Measurements from ENCODE around the gene NAALAD2. TPM values are rescaled to one million over a fixed set of nuclear protein-coding genes. Genes with fewer than 3 reads are reported as not detected.
"Not testable (repeated sequence)": the region's sequence is repeated elsewhere in the genome, so short reads cannot be mapped to it uniquely, and the experiment has no call there.

The NAALAD2 gene
- total RNA-seq, 1 donor from 2014 or later = not detected

DNA sequence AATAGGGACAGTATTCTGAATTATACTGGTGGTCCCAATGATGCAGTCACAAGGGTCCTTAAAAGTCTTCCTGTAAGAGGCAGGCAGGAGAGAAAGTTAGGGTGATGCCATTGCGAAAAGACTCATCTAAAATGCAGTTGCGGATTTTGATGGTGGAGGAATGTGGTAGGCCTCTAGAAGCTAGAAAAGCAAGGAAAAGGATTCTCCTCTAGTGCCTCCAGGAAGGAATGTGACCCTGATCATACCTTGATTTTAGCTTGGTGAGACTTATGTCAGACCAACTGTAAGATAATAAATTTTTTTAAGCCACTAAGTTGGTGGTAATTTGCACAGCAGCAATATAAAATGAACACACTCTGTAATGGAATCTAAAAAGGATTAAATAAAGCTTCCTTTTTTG is 54.5 kb downstream of the NAALAD2 start:
- intact Hi-C loops (cut with micrococcal nuclease) = no loop called here

DNA sequence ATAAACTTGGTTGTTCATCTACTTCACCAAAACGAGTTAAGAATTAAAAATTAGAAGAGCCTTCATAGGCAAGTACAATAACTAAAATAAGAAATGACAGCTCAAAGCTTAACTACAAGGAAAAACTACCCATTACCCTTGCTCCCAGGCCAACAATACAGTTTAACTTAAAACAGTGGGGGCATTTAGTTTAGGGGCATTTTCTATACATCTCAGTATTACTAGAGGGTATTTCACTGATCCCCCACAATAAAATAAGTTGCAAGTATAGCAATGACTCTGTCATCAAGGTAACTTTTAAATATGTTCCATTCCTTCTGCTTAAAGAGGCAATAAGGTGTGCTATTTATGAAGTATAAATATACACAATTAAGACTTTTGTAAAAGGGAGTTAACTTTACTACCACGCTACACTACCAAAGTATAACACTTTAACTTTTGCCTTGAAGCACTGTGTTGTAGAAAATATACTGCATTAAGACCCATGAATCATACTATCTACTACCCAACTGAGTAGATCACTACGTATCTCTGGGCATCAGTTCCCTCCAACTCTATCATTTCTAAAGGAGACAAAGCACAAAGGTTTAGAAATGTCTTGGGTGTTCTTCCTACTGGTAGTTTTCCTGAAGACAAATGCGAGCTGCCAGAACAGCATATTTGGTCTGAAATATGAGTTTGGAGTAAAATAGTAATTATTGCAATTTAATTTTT is 58.6 kb downstream of the NAALAD2 start:
- intact Hi-C loops (cut with micrococcal nuclease) = no loop called here

DNA sequence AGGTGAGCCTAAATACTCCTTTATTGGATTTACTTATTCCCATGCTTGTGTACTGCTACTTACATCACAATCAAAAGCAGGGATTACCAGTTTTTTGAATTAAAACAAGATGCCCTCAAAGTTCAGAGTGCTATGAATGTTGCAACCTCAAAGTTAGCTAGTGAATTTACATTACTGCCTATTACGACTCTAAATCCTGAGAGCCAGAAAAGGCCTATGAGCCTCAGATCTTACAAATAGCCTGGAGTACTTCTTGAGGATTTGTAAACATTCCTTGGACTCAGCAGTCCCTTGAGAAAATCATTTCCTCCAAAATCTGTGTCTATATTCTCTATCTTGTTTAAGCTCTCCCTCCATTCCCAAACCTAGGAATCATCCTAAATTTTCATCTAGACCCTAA is 62.9 kb downstream of the NAALAD2 start:
- intact Hi-C loops (cut with micrococcal nuclease) = no loop called here

DNA sequence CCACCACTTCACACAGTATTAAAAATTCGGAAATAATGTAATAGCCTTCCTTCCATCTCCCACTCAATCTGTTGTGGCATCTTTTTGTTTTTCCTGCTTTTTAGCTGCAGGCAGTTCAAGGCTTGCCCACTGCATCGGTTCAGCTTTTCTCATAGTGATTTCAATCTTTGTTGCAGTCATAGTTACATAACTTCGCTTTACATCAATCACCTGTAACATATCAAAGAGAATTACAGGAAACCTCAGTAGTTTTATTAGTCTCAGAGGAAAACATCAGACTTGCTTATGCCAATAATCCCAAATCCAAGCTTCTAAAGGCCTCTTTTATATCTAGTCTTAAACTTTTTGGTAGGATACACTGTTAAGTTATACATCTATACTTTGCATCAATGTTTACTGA is 67.9 kb downstream of the NAALAD2 start:
- intact Hi-C loops (cut with micrococcal nuclease) = no loop called here

DNA sequence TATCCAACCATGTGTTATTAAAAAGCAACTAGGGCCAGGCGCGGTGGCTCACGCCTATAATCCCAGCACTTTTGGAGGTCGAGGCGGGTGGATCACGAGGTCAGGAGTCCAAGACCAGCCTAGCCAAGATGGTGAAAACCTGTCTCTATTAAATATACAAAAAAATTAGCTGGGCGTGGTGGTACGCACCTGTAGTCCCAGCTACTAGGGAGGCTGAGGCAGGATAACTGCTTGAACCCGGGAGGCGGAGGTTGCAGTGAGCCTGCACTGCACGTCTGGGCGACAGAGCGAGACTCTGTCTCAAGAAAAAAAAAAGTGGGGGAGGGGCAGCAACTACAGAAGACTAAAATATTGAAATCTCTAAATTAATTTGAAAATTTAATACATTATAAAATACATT is 69.9 kb downstream of the NAALAD2 start:
- intact Hi-C loops (cut with micrococcal nuclease) = no loop called here

DNA sequence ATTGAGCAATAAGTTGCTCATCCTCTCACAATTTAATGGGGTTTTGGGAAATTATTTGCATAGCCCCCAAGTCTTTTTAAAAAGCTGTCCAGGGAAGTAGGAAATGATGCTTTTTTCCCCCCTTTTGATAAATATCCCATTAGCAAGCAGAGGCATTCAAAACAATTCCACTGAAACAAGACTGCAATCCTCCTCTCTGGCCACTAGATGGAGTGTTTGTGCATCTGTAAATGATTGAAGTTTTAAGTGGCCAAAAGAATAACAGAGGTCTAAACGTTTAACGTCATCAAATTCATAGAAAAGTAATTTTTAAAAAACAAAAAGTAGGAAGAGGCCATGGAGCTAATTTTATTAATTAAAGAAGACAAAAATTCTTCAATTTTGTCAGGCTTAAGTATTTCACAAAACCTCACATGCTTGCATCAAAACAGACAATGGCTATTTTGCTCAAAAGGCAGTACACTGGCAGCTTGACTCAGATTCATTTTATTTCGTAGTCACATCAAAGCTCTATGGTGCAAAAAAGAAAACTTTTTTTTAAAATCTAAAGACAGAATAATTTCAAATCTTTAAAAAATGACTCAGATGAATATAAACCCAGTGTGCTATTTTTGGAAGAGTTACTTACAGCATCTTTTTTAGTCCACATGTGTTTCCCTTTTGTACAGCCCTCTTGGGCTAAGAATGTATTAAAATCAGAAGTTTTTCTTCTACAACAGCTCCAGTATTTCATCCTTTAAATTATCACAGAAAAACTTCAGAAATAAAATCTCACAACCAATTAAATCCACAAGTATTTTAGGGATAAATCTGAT is 70.6 kb downstream of the NAALAD2 start:
- intact Hi-C loops (cut with micrococcal nuclease) = loop anchor here (1.0 kb wide), 1 partner anchor 254 kb away; no protein-coding TSS in a partner anchor

DNA sequence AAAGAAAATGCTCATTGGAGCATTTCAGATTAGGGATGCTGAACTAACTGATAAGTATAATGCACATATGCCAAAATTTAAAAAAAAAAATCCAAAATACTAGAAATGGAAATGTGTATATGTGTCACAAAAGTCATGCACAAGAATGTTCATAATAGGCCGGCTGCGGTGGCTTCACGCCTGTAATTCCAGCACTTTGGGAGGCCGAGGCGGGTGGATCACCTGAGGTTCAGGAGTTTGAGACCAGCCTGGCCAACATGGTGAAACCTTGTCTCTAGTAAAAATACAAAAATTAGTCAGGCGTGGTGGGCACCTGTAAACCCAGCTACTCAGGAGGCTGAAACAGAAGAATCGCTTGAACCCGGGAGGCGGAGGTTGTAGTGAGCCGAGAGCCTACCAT is 73.5 kb downstream of the NAALAD2 start:
- intact Hi-C loops (cut with micrococcal nuclease) = not testable (repeated sequence)

DNA sequence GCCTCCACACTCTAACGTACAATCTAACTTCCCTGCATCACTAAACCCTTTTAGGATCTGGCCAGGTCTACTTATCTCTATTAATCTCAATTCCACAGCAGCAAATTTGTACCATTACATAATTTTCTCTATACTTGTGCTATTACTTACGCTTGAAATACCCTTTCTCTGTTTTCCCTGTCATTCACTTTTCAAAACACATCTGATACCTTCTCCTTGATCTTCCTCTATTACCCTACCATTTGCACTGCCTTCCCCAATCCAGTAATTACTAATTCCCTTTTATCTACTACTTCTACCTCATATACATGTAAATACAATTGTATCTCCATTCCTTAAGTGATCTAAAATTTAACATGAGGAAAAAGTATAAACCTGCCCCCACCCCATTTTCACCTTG is 74.4 kb downstream of the NAALAD2 start:
- intact Hi-C loops (cut with micrococcal nuclease) = no loop called here

DNA sequence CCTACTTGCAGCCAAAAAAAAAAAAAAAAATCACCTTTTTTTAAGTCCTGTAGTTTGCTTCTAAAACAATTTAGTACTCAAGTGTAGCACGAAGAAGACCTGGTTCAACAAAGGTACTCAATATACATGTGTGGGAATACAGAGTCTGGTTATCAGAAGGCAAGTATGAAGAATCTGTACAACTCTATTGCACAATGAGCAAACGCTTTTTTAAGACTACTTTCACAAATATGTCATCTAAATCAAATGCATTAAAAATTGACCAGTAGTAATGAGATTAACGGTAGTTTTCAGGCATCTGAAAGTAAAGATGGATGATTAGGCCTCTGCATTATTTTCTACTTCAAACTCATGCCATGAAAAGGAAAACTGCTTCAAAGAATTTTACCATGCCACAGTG is 78.9 kb downstream of the NAALAD2 start:
- intact Hi-C loops (cut with micrococcal nuclease) = no loop called here

DNA sequence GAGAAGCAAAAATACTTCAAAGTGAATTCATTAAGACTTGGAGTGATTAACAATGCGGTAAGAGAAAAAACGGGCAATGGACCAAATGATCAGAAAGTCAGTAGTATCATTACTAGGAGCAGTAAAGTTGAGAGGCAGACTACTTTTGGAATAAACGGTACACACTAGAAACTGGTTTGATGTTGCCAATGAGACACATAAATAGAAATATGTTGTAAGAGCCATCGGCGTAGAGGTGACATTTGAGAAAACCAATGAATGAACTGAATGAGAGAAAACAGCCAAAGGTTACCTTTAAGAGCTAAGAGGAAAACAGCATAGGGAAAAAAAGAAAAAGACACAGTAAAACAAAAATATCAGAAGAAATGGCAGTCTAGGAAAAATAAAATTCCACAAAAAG is 82.1 kb downstream of the NAALAD2 start:
- intact Hi-C loops (cut with micrococcal nuclease) = no loop called here

DNA sequence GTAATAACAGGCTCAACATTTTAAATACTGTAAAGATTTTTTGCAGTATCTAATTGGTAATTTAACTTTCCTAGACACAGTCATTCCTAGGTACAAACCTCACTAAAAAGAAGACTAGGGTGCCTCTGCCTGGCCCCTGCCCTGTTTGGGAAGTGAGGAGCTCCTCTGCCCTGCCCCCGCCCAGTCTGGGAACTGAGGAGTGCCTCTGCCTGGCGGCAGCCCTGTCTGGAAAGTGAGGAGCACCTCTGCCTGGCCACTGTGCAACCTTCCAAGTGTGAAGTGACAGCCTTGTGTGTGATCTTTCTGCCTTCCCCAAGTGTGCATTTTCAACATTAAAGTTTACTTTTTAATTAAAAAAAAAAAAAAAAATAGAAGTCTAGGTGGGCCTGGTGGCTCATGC is 84.1 kb downstream of the NAALAD2 start:
- intact Hi-C loops (cut with micrococcal nuclease) = no loop called here

DNA sequence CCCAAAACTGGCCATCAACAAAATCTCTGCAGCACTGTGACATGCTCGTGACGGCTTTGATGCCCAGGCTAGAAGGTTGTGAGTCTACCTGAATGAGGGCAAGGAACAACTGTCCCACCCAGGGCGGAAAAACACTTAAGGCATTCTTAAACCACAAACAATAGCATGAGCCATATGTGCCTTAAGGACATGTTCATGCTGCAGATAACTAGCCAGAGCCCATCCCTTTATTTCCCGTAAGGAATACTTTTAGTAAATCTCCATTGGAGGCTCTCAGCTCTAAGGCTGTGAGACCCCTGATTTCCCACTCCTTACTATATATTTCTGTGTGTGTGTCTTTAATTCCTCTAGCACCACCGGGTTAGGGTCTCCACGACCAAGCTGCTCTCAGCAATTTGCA is 85.0 kb downstream of the NAALAD2 start:
- intact Hi-C loops (cut with micrococcal nuclease) = no loop called here

DNA sequence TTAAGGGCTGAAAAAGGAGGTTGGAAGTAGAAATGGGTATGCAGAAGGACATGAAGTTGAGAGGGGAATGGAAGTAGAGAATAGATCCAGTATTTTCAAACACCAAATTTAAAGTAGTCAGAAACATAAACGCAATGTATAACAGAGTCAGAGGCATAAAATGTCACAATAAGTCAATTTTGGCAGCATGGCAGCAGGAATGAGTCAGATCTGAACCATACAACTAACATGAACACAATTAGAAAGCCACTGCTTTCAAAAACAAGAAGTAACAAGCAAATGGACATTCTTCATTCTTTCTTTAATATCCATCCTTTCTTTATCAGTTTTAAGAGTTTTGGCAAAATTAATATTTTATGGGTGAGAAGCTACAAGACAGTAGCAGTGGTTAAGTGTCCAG is 85.9 kb downstream of the NAALAD2 start:
- intact Hi-C loops (cut with micrococcal nuclease) = no loop called here

DNA sequence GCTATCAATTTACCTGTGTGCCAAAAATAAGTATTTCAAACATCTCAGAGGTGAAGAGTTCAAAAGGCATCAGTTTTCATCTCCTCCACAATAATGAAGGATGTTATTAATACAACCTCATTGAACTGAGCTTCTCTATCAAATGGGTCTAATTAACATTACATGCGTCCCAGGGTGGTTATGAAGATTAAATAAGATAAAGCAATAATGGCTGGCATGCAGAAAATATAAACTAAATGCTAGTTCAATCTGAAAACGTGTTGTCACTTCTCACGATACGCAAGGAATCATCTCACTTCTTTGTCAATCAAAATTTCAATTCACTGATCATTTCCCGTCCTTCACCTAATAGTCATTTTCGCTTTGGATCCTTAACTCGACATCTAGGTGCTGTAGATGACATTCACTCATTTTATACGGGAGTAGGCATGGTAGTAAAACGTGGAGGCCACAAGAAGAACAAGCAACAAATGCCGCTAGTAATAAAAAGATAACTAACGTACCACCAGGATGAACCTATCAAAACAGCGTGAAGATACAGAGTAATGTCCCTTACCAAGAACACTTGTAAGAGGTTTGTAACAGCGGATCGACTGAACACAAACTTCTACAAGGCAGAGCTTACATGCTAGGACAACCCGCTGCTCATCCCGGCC is 87.5 kb downstream of the NAALAD2 start:
- intact Hi-C loops (cut with micrococcal nuclease) = no loop called here

DNA sequence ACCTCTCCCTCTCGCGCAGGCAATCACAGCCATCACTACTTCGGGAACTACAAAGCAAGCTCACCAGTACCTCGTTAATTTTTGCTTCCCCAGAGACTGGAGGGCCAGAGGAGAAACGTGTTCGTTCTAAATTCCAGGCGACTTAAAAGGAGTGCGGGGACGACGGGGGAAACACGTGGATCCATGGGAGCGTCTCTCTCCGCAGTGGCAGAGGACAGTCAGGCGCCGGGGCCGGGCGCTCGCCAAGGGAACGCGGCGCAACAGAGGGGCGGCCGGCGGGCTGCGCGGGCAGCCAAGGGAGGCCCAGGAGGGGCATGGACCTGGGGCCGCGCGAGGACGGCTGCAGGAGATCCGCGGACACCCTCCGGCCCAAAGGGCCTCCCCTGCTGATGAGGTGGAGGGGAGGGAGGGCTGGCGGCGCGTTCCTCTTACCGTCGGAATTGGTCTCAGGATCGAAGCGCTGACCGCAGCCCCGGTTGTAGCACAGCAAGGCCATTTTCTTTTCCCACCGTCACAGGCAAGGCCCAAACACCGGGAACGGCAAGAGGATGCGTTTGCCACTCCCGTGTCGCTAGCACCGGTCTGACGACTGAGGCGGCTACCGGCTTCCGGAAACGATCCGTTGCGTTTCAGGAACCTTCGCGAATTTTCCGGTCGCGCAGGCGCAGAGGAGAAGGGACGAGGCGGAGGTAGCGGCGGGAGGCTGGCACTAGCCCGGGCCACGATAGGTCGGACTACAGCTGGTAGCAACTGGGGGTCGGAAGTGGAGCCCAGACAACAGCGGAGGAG is 88.2 kb downstream of the NAALAD2 start, which contains the start of gene CHORDC1:
TSS of gene CHORDC1 (minus strand) at position 591 of the 789 bp plus-strand sequence. CDS start at position 496, 95 bp downstream.
- intact Hi-C loops (cut with micrococcal nuclease) = loop anchor here (1.0 kb wide), 1 partner anchor 16 kb away; no protein-coding TSS in a partner anchor

DNA sequence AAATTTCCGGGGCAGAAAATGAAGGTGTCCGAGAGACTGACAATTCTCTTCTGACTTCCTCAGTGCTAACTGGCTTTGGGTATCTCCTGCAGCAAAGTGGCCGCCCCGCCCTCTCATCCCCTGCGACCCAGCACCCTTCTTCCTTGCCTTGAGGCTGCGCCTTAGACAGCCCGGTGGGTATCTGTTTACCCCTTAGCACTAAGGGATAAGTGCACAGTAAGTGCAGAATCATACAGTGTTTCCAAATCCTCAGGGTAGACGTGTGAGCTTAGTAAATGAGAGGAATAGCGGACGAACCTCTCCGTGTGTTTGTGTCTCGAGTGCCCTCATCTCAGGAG is 88.8 kb downstream of the NAALAD2 start:
- intact Hi-C loops (cut with micrococcal nuclease) = loop anchor here (1.0 kb wide), 1 partner anchor 17 kb away; no protein-coding TSS in a partner anchor

DNA sequence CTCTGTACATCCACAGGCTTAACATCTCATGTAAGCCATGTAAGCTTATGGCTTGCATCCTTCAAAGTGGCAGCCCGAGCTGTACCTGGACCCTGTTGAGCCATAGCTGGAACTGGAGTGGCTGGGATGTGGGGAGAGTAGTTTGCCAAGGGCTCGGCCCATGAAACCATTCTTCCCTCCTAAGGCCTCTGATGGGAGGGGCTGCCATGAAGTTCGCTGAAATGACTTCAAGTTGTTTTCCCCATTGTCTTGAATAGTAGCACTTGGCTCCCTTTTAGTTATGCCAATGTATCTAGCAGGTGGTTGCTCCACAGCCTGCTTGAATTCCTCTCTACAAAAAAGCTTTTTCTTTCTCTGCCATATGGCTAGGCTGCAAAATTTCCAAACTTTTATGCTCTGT is 93.6 kb downstream of the NAALAD2 start:
- intact Hi-C loops (cut with micrococcal nuclease) = no loop called here

DNA sequence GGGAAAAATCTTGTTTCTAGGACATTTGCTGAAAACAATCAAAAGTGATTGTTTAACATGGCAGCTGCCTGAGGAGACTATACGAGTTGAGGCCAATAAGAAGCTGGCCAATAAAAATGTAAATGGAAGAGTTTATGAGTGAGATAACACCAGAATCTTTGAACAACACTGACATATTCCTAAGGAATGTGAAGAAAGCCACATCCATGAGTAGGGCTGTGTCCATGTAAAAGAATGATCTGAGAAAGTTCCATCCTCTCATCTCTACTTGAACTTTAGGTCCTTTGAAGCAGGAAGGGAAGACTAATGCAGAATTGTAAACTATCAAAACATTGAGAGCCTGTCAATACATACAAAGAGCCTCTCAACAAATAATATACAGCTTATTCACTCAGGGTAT is 95.3 kb downstream of the NAALAD2 start:
- intact Hi-C loops (cut with micrococcal nuclease) = no loop called here

DNA sequence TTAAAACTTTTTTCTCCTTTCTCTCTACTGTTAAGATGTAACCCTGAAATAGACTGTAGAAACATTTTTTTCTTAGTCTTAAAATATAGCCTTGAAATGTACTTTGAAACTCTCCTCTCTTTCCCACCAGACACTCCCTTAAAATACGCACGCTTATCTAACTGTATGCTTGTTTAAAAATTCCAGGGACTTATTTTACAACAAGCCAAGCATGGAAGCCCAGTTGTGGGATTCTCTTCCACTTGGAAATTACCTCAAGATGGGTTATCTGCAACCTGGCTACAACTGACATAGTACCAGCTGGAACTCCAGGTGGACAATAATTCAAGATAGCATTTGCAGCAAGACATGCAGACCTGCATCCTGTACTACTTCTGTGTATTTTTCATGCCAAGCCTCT is 100.5 kb downstream of the NAALAD2 start:
- intact Hi-C loops (cut with micrococcal nuclease) = no loop called here

DNA sequence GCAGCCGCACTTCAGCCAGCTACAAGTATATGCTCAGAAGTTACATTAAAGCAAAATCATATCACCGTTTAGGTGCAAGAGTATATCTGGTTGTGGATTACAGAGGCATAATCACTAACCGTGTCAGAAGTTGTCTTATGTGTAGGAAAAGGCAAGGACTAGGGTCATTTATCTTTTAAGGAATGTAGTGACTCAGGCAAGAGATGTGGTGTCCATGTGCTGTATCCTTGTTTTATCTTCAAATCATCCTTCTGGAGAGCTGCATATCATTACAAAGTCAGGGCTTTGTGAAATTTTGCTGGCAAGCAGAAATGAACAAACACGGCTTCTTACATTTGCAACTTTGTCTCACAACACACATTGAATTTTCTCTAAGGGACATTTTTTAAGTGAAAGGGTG is 101.1 kb downstream of the NAALAD2 start:
- intact Hi-C loops (cut with micrococcal nuclease) = no loop called here

DNA sequence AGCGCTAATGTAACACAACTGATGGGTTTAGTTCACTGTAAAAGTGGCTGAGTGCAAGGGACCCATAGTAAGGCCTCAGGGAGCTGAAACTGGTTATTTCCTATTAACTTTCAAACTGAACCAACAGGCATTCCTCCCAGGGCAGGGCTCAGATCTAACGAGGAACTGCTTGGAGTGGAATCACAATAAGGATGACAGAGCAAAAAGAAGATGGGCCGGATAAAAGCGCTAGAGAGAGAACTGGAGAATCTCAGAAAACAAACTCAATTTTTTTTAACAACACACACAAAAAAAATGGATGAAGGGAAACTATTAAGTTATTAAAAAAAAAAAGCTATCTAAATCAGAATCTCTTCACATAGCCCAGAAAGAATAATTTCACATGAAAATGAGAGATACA is 102.5 kb downstream of the NAALAD2 start:
- intact Hi-C loops (cut with micrococcal nuclease) = no loop called here

Measured in T-helper 2 cell treated with Interferon-gamma antibody and Interleukin-4, amounts not matched to agents 100 ng/mL and 5 ng/mL, for 36 hours (primary cell).